K562 (cell line): ENCODE measurements around the gene MAP3K12. TPM values are rescaled to one million over a fixed set of nuclear protein-coding genes. Genes with fewer than 3 reads are reported as not detected.

ENCODE experiments used
- ATAC-seq: fragments of 200-7000 bp; cut with Tn5 transposase; 3 replicates; pipeline ENCODE4 v1.9.1; 2020; ENCODE audit warnings: moderate library complexity
- BruUV-seq: library from RNA; stranded (reverse); fragments of 400-500 nt; replicated peaks from 2 replicates; lab custom pipeline; 2021; lab: Mats Ljungman, UMichigan
- CTCF ChIA-PET: fragments of 300-600 bp; formaldehyde crosslinking; extraction: SDS; loops from one replicate; lab custom pipeline; 2021; ENCODE audit warnings: low intra/inter-chr PET ratio; lab: Yijun Ruan, JAX
- POLR2A ChIA-PET: fragments of 300-600, 350-650 bp; sonication (Branson Sonifier 250); formaldehyde crosslinking; extraction: SDS; loops from one replicate; lab custom pipeline; 2021; ENCODE audit warnings: antibody characterized with exemption, inconsistent platforms; lab: Yijun Ruan, JAX
- DNase-seq, 4 experiments: peaks; one replicate each; pipeline versions ENCODE4 v3.0.0 to v3.0.0-alpha.2; 2011 to 2018; ENCODE audit warnings: low spot score in 3 of 4, mixed read lengths in 3 of 4; ENCODE audit errors: extremely low read depth in 1 of 4
- FAIRE-seq: peaks from 2 replicates; lab custom pipeline; 2011; peaks lifted over from hg19 to GRCh38; lab: Jason Lieb, UNC
- H2AFZ ChIP-seq: 2 replicates; pipeline ENCODE4 v1.6.0; 2011; ENCODE audit warnings: low read depth, low read length, control low read depth, inconsistent platforms
- H3K27ac ChIP-seq: fragments of 200-600 bp; 3 replicates; pipeline ENCODE4 v1.8.0; 2011; ENCODE audit warnings: low read depth, mild to moderate bottlenecking, control low read depth, inconsistent platforms, low read length, moderate library complexity, mixed read lengths; ENCODE audit errors: extremely low read depth
- H3K27me3 ChIP-seq, 2 experiments: fragments of 300-600 bp in 1 of 2; 2 replicates in 1 of 2; 3 replicates in 1 of 2; pipeline versions ENCODE4 v1.6.0 to v1.8.0; 2011; ENCODE audit warnings: inconsistent platforms in 2 of 2, low read length in 2 of 2, mild to moderate bottlenecking in 1 of 2, mixed read lengths in 1 of 2, moderate library complexity in 1 of 2; ENCODE audit not compliant: control insufficient read depth in 2 of 2, insufficient read depth in 2 of 2
- H3K36me3 ChIP-seq: fragments of 300-600 bp; 3 replicates; pipeline ENCODE4 v1.8.0; 2011; ENCODE audit warnings: mild to moderate bottlenecking, low read length, inconsistent platforms; ENCODE audit not compliant: control insufficient read depth, insufficient read depth
- H3K4me1 ChIP-seq, 2 experiments: fragments of 200-600 bp in 1 of 2; replicated peaks in 1 of 2; 2 replicates in 1 of 2; 3 replicates in 1 of 2; pipeline versions ENCODE4 v1.5.1 to v1.8.0; 2011; ENCODE audit warnings: inconsistent platforms in 2 of 2, low read length in 2 of 2, mild to moderate bottlenecking in 1 of 2, mixed read lengths in 1 of 2, moderate library complexity in 1 of 2; ENCODE audit not compliant: control insufficient read depth in 2 of 2, insufficient read depth in 2 of 2
- H3K4me2 ChIP-seq: 2 replicates; pipeline ENCODE4 v1.6.1; 2011; ENCODE audit warnings: low read length, control low read depth, inconsistent platforms, mixed read lengths; ENCODE audit not compliant: insufficient read depth
- H3K4me3 ChIP-seq: fragments of 200-600 bp; sonication (generic), shearing (Covaris generic); 2 replicates; pipeline ENCODE4 v1.5.1; 2016; ENCODE audit warnings: control low read depth, inconsistent platforms
- H3K79me2 ChIP-seq: fragments of 200-600 bp; 3 replicates; pipeline ENCODE4 v1.8.0; 2011; ENCODE audit warnings: low read length, inconsistent platforms; ENCODE audit not compliant: control insufficient read depth, insufficient read depth
- H3K9ac ChIP-seq, 2 experiments: 2 replicates each; pipeline versions ENCODE4 v1.6.0 to v1.6.1; 2011; ENCODE audit warnings: low read depth in 2 of 2, low read length in 2 of 2, control low read depth in 1 of 2, inconsistent platforms in 1 of 2, mild to moderate bottlenecking in 1 of 2, mixed read lengths in 1 of 2; ENCODE audit not compliant: insufficient read depth in 1 of 2
- H3K9me1 ChIP-seq: one replicate; pipeline ENCODE4 v1.6.0; 2011; ENCODE audit warnings: inconsistent platforms, mild to moderate bottlenecking, low read length, moderate library complexity; ENCODE audit not compliant: control insufficient read depth, insufficient read depth
- H3K9me3 ChIP-seq: replicated peaks from 2 replicates; pipeline ENCODE4 v1.5.1; 2011; ENCODE audit warnings: low read depth, low read length, inconsistent platforms; ENCODE audit not compliant: control insufficient read depth, insufficient read depth
- H4K20me1 ChIP-seq: replicated peaks from 2 replicates; pipeline ENCODE4 v1.6.1; 2011; ENCODE audit warnings: low read length, inconsistent platforms, mixed read lengths; ENCODE audit not compliant: control insufficient read depth, insufficient read depth
- COPS2 ChIP-seq: fragments of 450-650 bp; conservative IDR thresholded peaks from 2 replicates; pipeline ENCODE4 v1.6.1; 2016; ENCODE audit warnings: mild to moderate bottlenecking, moderate library complexity
- DIDO1 ChIP-seq: fragments of 450-650 bp; IDR thresholded peaks from 2 replicates; pipeline ENCODE4 v1.6.1; 2016; ENCODE audit warnings: low read depth, missing biosample characterization, missing genetic modification characterization
- ETS2 ChIP-seq: IDR thresholded peaks from 2 replicates; pipeline ENCODE4 v1.6.1; 2016; ENCODE audit warnings: borderline replicate concordance, missing genetic modification characterization, mild to moderate bottlenecking, moderate library complexity, missing compliant biosample characterization; ENCODE audit not compliant: poor library complexity, severe bottlenecking
- HNRNPK ChIP-seq: fragments of 200-400 bp; formaldehyde crosslinking; IDR thresholded peaks from one replicate; pipeline ENCODE4 v1.6.1; 2018; ENCODE audit warnings: mild to moderate bottlenecking, low read depth, low read length; ENCODE audit not compliant: poor library complexity, severe bottlenecking
- NBN ChIP-seq: fragments of 450-650 bp; IDR thresholded peaks from 2 replicates; pipeline ENCODE4 v1.6.1; 2016; ENCODE audit warnings: low read depth, mild to moderate bottlenecking
- NR3C1 ChIP-seq: sonication (generic); formaldehyde crosslinking; IDR thresholded peaks from 2 replicates; pipeline ENCODE4 v1.8.1; 2022; ENCODE audit warnings: missing genetic modification reagents
- RB1 ChIP-seq: fragments of 450-650 bp; IDR thresholded peaks from 2 replicates; pipeline ENCODE4 v1.6.1; 2017; ENCODE audit warnings: low read depth, mild to moderate bottlenecking
- RBM17 ChIP-seq: fragments of 200-400 bp; formaldehyde crosslinking; IDR thresholded peaks from 2 replicates; pipeline ENCODE4 v1.6.1; 2017; ENCODE audit warnings: low read depth, mild to moderate bottlenecking, low read length, borderline replicate concordance
- RFX5 ChIP-seq: IDR thresholded peaks from 2 replicates; pipeline ENCODE4 v1.6.1; 2011; ENCODE audit warnings: low read depth, mild to moderate bottlenecking, improper control_type of control experiment, low read length
- SAFB ChIP-seq: fragments of 200-400 bp; formaldehyde crosslinking; IDR thresholded peaks from 2 replicates; pipeline ENCODE4 v1.6.1; 2017; ENCODE audit warnings: low read depth, low read length, borderline replicate concordance
- SRF ChIP-seq, 2 experiments: fragments of 250-450, 450-650 bp in 1 of 2; sonication (Bioruptor Pico) in 1 of 2; sonication (generic) in 1 of 2; formaldehyde crosslinking; IDR thresholded peaks; 2 replicates each; pipeline versions ENCODE4 v1.5.0 to v1.5.1; 2020 to 2022; ENCODE audit warnings: mild to moderate bottlenecking in 1 of 2, missing genetic modification reagents in 1 of 2
- TAF7 ChIP-seq: fragments of 450-650 bp; IDR thresholded peaks from 2 replicates; pipeline ENCODE4 v1.6.1; 2016; ENCODE audit warnings: missing genetic modification characterization, missing compliant biosample characterization
- ZBTB17 ChIP-seq: fragments of 450-650 bp; formaldehyde crosslinking; IDR thresholded peaks from 2 replicates; pipeline ENCODE4 v1.4.0; 2020; ENCODE audit warnings: mild to moderate bottlenecking
- ZNF146 ChIP-seq: IDR thresholded peaks from one replicate; pipeline ENCODE4 v1.6.1; 2018; ENCODE audit warnings: missing compliant biosample characterization; ENCODE audit not compliant: unreplicated experiment
- ZNF184 ChIP-seq: sonication (generic); formaldehyde crosslinking; IDR thresholded peaks from 2 replicates; pipeline ENCODE4 v1.5.0; 2020; ENCODE audit warnings: missing genetic modification reagents
- WGBS: fragments of 100-300 bp; shearing (Covaris generic); methylation state at CpG from one replicate; pipeline ENCODE4 v1.1.6; 2016; ENCODE audit warnings: low coverage, mixed read lengths; ENCODE audit not compliant: insufficient coverage; ENCODE audit errors: missing lambda C conversion rate; 5-methylcytosine and 5-hydroxymethylcytosine counted together
- in situ Hi-C: fragments of 300-500 bp; cut with MboI; formaldehyde crosslinking; loops from 4 replicates; pipeline ENCODE4 v1.15.0; 2018; ENCODE audit warnings: inconsistent platforms, mixed read lengths
- intact Hi-C: fragments of 100-400 bp; cut with micrococcal nuclease; formaldehyde crosslinking; loops from 2 replicates; pipeline ENCODE4 v1.14.2; 2022
- polyA plus RNA-seq, 8 experiments: library from polyadenylated mRNA; depleted of rRNA in 4 of 8; stranded (reverse) in 5 of 8; unstranded in 3 of 8; fragments of >200 nt; fragmentation: Nextera tagmentation in 2 of 8; fragmentation: Illumina TruSeq in 1 of 8; extraction: Ambion mirVana in 2 of 8; extraction: Trizol in 1 of 8; gene quantifications; 2 replicates each; pipeline versions ENCODE4 v1.2.1 to v1.2.3, GENCODE V29; 2011 to 2014; ENCODE audit warnings: inconsistent platforms in 1 of 8, missing spikeins in 1 of 8
- total RNA-seq, 7 experiments: library from RNA; depleted of rRNA in 6 of 7; stranded (reverse); fragments of >200 nt in 6 of 7; fragmentation: Illumina TruSeq in 2 of 7; extraction: Trizol in 2 of 7; gene quantifications; 2 replicates each; pipeline versions ENCODE4 v1.2.1 to v1.2.3, GENCODE V29; 2011 to 2021; ENCODE audit warnings: low replicate concordance in 1 of 7
- TF ChIP-seq, protein P1 (sequence below): fragments of 450-650 bp; IDR thresholded peaks from 2 replicates; pipeline ENCODE4 v1.6.1; 2018; ENCODE audit warnings: mild to moderate bottlenecking, low read depth; ENCODE audit not compliant: partially characterized antibody
- TF ChIP-seq, protein P2 (sequence below): sonication (generic); formaldehyde crosslinking; IDR thresholded peaks from 2 replicates; pipeline ENCODE4 v1.8.0; 2022; ENCODE audit warnings: missing genetic modification reagents, mild to moderate bottlenecking, borderline replicate concordance
- TF ChIP-seq, protein P3 (sequence below): fragments of 450-650 bp; formaldehyde crosslinking; conservative IDR thresholded peaks from 2 replicates; pipeline ENCODE4 v1.4.0; 2022; ENCODE audit warnings: mild to moderate bottlenecking, missing genetic modification characterization

Gene MAP3K12
- total and polyA plus RNA-seq, 9 of the 15 experiments (the other 6 are each of a cell fraction or from before 2014, with no cell fraction given), result 0.10 to 2.4 (median 1.6) TPM

DNA sequence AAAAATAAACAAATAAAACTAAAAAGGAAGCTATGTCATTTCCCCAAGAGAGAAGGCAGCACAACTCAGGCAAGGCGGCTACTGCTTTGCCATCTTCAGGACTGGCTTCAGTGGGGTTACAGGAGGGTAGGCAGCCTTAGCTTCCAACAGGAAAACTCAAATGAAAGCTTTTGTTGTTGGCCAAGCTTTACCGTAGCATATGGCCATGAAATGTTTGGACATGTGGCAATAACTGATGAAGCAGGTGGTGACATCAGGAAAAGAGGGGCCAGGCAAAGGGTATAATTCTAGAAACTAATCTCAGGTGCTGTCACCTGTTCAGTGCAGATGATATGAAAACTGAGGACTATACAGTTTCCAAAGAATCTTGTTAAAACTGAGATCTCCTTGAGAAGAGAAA, 30.8 kb upstream of the MAP3K12 start:
- in situ Hi-C loops, result no loop called here
- Histone ChIP-seq H3K9me3 (no peaks in the 10 kb centered on the region), H3K79me2 (no peaks in the 10 kb centered on the region), H3K36me3 (peaks cover 49% of the 10 kb centered on the region; the same call in 2 of the 3 replicates), H3K4me2 (no peak overlapping the region), H2AFZ (no peak overlapping the region), H3K9me1 (no peaks in the 10 kb centered on the region), H3K27ac (no peak overlapping the region), H3K4me3 (no peak overlapping the region), H3K9ac (no peak overlapping the region), H3K27me3 (no peaks in the 10 kb centered on the region), H4K20me1 (no peaks in the 10 kb centered on the region), H3K4me1 (no peaks in the 10 kb centered on the region)
- CTCF ChIA-PET, result no interaction called here
- DNase-seq (no peak), FAIRE-seq (peak; percentile 52), ATAC-seq (no peak)
- TF ChIP-seq COPS2 (no peak), ZNF184 (CRISPR knock-in tag) (no peak), SAFB (no peak), DIDO1 (no peak), RFX5 (no peak), NBN (no peak), NR3C1 (CRISPR knock-in tag) (no peak), TAF7 (tag) (no peak), RBM17 (no peak), ZBTB17 (CRISPR knock-in tag) (no peak), RB1 (no peak), ETS2 (tag) (no peak), HNRNPK (no peak), SRF (CRISPR knock-in tag; IDR thresholded peaks at IDR 0.05) (no peak), ZNF146 (no peak)
- TF ChIP-seq, protein P1, sequence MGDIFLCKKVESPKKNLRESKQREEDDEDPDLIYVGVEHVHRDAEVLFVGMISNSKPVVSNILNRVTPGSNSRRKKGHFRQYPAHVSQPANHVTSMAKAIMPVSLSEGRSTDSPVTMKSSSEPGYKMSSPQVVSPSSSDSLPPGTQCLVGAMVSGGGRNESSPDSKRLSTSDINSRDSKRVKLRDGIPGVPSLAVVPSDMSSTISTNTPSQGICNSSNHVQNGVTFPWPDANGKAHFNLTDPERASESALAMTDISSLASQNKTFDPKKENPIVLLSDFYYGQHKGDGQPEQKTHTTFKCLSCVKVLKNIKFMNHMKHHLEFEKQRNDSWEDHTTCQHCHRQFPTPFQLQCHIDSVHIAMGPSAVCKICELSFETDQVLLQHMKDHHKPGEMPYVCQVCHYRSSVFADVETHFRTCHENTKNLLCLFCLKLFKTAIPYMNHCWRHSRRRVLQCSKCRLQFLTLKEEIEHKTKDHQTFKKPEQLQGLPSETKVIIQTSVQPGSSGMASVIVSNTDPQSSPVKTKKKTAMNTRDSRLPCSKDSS, result no peak
- TF ChIP-seq, protein P2, sequence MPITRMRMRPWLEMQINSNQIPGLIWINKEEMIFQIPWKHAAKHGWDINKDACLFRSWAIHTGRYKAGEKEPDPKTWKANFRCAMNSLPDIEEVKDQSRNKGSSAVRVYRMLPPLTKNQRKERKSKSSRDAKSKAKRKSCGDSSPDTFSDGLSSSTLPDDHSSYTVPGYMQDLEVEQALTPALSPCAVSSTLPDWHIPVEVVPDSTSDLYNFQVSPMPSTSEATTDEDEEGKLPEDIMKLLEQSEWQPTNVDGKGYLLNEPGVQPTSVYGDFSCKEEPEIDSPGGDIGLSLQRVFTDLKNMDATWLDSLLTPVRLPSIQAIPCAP (CRISPR knock-in tag), result no peak
- TF ChIP-seq, protein P3, sequence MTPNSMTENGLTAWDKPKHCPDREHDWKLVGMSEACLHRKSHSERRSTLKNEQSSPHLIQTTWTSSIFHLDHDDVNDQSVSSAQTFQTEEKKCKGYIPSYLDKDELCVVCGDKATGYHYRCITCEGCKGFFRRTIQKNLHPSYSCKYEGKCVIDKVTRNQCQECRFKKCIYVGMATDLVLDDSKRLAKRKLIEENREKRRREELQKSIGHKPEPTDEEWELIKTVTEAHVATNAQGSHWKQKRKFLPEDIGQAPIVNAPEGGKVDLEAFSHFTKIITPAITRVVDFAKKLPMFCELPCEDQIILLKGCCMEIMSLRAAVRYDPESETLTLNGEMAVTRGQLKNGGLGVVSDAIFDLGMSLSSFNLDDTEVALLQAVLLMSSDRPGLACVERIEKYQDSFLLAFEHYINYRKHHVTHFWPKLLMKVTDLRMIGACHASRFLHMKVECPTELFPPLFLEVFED, result no peak
- BruUV-seq, result no TSS peak
- POLR2A ChIA-PET, result interaction anchor here (0.7 kb wide), 1 partner anchor 29 kb away, joined by 3 read pairs; the partner anchor contains the start of gene TARBP2
- intact Hi-C loops, result no loop called here
- 93% methylated on average over 2 of the region's 2 CpGs for WGBS
